GM12878 (cell line): ENCODE data around the gene OTOGL. TPM values are rescaled to one million over a fixed set of nuclear protein-coding genes. Genes with fewer than 3 reads are reported as not detected.

ENCODE experiments used
- ATAC-seq: fragments of 200-7000 bp; cut with Tn5 transposase; 3 replicates; pipeline ENCODE4 v1.9.1; 2020; ENCODE audit warnings: mild to moderate bottlenecking, moderate library complexity
- BruUV-seq: library from RNA; stranded (reverse); fragments of 400-500 nt; replicated peaks from 2 replicates; lab custom pipeline; 2021; lab: Mats Ljungman, UMichigan
- CTCF ChIA-PET: fragments of 300-600 bp; sonication (Branson Sonifier 250); formaldehyde crosslinking; extraction: SDS; loops from one replicate; lab custom pipeline; 2021; ENCODE audit warnings: inconsistent platforms; lab: Yijun Ruan, JAX
- POLR2A ChIA-PET: fragments of 350-600 bp; formaldehyde crosslinking; extraction: SDS; loops from one replicate; lab custom pipeline; 2021; ENCODE audit warnings: inconsistent platforms; lab: Charles Lee
- RAD21 ChIA-PET: fragments of 300-600 bp; sonication (Branson Sonifier 250); formaldehyde crosslinking; loops from one replicate; lab custom pipeline; 2023; ENCODE audit warnings: antibody characterized with exemption; ENCODE audit not compliant: unreplicated experiment; lab: Charles Lee
- SMC1A ChIA-PET: fragments of 300-600 bp; sonication (Branson Sonifier 250); formaldehyde crosslinking; loops from one replicate; lab custom pipeline; 2023; ENCODE audit not compliant: unreplicated experiment, uncharacterized antibody; lab: Charles Lee
- DNase-seq: peaks from one replicate; pipeline ENCODE4 v3.0.0-alpha.2; 2011; ENCODE audit warnings: low read depth, low spot score
- FAIRE-seq: peaks from 3 replicates; lab custom pipeline; 2011; peaks lifted over from hg19 to GRCh38; lab: Jason Lieb, UNC
- H2AFZ ChIP-seq: 2 replicates; pipeline ENCODE4 v1.6.0; 2011; ENCODE audit warnings: low read depth, low read length, control low read depth; ENCODE audit not compliant: control insufficient read depth
- H3K27ac ChIP-seq: 2 replicates; pipeline ENCODE4 v1.5.1; 2011; ENCODE audit warnings: control low read depth; ENCODE audit not compliant: control insufficient read depth, insufficient read depth
- H3K27me3 ChIP-seq, 2 experiments: replicated peaks in 1 of 2; 2 replicates each; pipeline versions ENCODE4 v1.6.0 to v1.6.1; 2011; ENCODE audit warnings: low read length in 1 of 2; ENCODE audit not compliant: control insufficient read depth in 2 of 2, insufficient read depth in 2 of 2
- H3K36me3 ChIP-seq, 2 experiments: 2 replicates each; pipeline ENCODE4 v1.5.1; 2011; ENCODE audit warnings: low read length in 1 of 2; ENCODE audit not compliant: control insufficient read depth in 2 of 2, insufficient read depth in 2 of 2
- H3K4me1 ChIP-seq: 2 replicates; pipeline ENCODE4 v1.6.1; 2011; ENCODE audit warnings: mild to moderate bottlenecking, low read length, moderate library complexity, mixed read lengths; ENCODE audit not compliant: control insufficient read depth, insufficient read depth
- H3K4me2 ChIP-seq: 2 replicates; pipeline ENCODE4 v1.6.0; 2011; ENCODE audit warnings: control low read depth; ENCODE audit not compliant: control insufficient read depth, insufficient read depth
- H3K4me3 ChIP-seq: fragments of 200-600 bp; sonication (generic); 2 replicates; pipeline ENCODE4 v1.5.1; 2016
- H3K79me2 ChIP-seq: 2 replicates; pipeline ENCODE4 v1.6.0; 2011; ENCODE audit warnings: low read length; ENCODE audit not compliant: control insufficient read depth, insufficient read depth
- H3K9ac ChIP-seq: 2 replicates; pipeline ENCODE4 v1.8.0; 2011; ENCODE audit warnings: low read length, control low read depth, mixed read lengths; ENCODE audit not compliant: control insufficient read depth, insufficient read depth
- H3K9me3 ChIP-seq: replicated peaks from 3 replicates; pipeline ENCODE4 v1.5.1; 2011; ENCODE audit warnings: mild to moderate bottlenecking, low read length; ENCODE audit not compliant: control insufficient read depth, insufficient read depth
- H4K20me1 ChIP-seq: 2 replicates; pipeline ENCODE4 v1.6.0; 2011; ENCODE audit not compliant: control insufficient read depth, insufficient read depth
- FOXK2 ChIP-seq: fragments of 450-650 bp; IDR thresholded peaks from 2 replicates; pipeline ENCODE4 v1.6.1; 2017; ENCODE audit warnings: mild to moderate bottlenecking, moderate library complexity
- MTA3 ChIP-seq: IDR thresholded peaks from 2 replicates; pipeline ENCODE4 v1.6.1; 2012; ENCODE audit warnings: low read length, inconsistent platforms, borderline replicate concordance
- NFYB ChIP-seq: IDR thresholded peaks from 2 replicates; pipeline ENCODE4 v1.6.1; 2011; ENCODE audit warnings: low read depth, mild to moderate bottlenecking, low read length, improper control_type of control experiment, moderate library complexity; ENCODE audit not compliant: insufficient read depth
- NR2F1 ChIP-seq: fragments of 450-650 bp; conservative IDR thresholded peaks from 2 replicates; pipeline ENCODE4 v1.6.1; 2017; ENCODE audit warnings: mild to moderate bottlenecking
- SREBF1 ChIP-seq: IDR thresholded peaks from 2 replicates; pipeline ENCODE4 v1.6.1; 2012; ENCODE audit warnings: mild to moderate bottlenecking, low read length
- TARDBP ChIP-seq: IDR thresholded peaks from 2 replicates; pipeline ENCODE4 v1.6.1; 2016; ENCODE audit warnings: borderline replicate concordance
- YBX1 ChIP-seq: fragments of 450-650 bp; IDR thresholded peaks from 2 replicates; pipeline ENCODE4 v1.6.1; 2016; ENCODE audit warnings: antibody characterized with exemption
- WGBS: methylation state at CpG from one replicate; pipeline ENCODE4 v1.1.6; 2016; ENCODE audit warnings: low lambda C conversion rate; ENCODE audit not compliant: insufficient replicate concordance, insufficient coverage; ENCODE audit errors: missing lambda C conversion rate; 5-methylcytosine and 5-hydroxymethylcytosine counted together
- in situ Hi-C: fragments of 300-500 bp; cut with MboI; formaldehyde crosslinking; loops from 9 replicates; pipeline ENCODE4 v1.14.3; 2018; ENCODE audit warnings: mixed read lengths
- intact Hi-C: fragments of 100-400 bp; cut with micrococcal nuclease; formaldehyde crosslinking; loops from one replicate; pipeline ENCODE4 v1.14.2; 2022; ENCODE audit not compliant: unreplicated experiment
- polyA plus RNA-seq, 11 experiments: library from polyadenylated mRNA; depleted of rRNA in 4 of 11; unstranded in 6 of 11; stranded (reverse) in 5 of 11; fragments of >200 nt; fragmentation: Nextera tagmentation in 4 of 11; fragmentation: Illumina TruSeq in 1 of 11; extraction: Ambion mirVana in 4 of 11; extraction: Trizol in 1 of 11; gene quantifications; 1 replicate in 1 of 11; 2 replicates in 10 of 11; pipeline versions ENCODE4 v1.2.1 to v1.2.3, GENCODE V29; 2011 to 2016; ENCODE audit warnings: inconsistent platforms in 2 of 11, missing spikeins in 2 of 11, low read depth in 1 of 11
- total RNA-seq, 4 experiments: library from RNA; depleted of rRNA in 3 of 4; stranded (reverse); fragments of >200 nt in 3 of 4; fragmentation: Illumina TruSeq in 1 of 4; extraction: Trizol in 1 of 4; gene quantifications; 2 replicates each; pipeline versions ENCODE4 v1.2.1 to v1.2.3, GENCODE V29; 2013 to 2021
- TF ChIP-seq, protein P1 (sequence below): fragments of 450-650 bp; conservative IDR thresholded peaks from 2 replicates; pipeline ENCODE4 v1.6.1; 2017; ENCODE audit warnings: mild to moderate bottlenecking, moderate library complexity
- TF ChIP-seq, protein P2 (sequence below): IDR thresholded peaks from 2 replicates; pipeline ENCODE4 v1.6.1; 2011; ENCODE audit warnings: borderline replicate concordance, low read depth, mild to moderate bottlenecking, moderate library complexity, mixed read lengths, low read length; ENCODE audit not compliant: insufficient read depth; ENCODE audit errors: extremely low read length
- TF ChIP-seq, protein P3 (sequence below): IDR thresholded peaks from 2 replicates; pipeline ENCODE4 v1.6.1; 2012; ENCODE audit warnings: low read length, inconsistent platforms

OTOGL gene
- total and polyA plus RNA-seq, 10 of the 15 experiments (the other 5 are each of a cell fraction or from before 2014, with no cell fraction given), result 0.04 to 3.7 (median 0.27) TPM

DNA sequence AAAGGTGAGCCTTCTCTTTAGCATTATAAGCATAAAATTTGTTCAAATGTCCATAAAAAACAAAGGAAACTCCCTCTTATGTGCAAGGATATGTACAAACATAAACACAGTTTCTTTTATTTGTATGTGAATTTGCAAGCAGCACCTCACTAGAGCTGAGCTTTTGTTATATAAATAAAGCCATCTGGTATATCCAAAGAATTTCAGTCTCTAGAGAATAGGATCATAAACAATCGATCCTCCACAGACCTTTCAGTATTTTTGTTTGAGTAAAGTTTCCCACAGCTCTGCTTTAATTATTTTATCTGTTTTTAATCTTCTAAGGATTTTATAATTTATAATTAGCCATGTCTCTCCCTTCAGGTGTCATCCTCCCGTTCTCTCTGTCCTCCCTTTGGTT is 89.2 kb downstream of the OTOGL start:
- ChIA-PET SMC1A (interaction anchor here (1.3 to 3.1 kb wide), 6 partner anchors 10 to 301 kb away, joined by 3 to 16 read pairs (median 6); no protein-coding TSS in a partner anchor), RAD21 (interaction anchor here (1.2 kb wide), 1 partner anchor 89 kb away, joined by 3 read pairs; the partner anchor contains the start of gene OTOGL)
- no peak for ATAC-seq
- no peaks in the 10 kb centered on the region for H4K20me1 ChIP-seq
- no peak overlapping the region for H2AFZ ChIP-seq
- WGBS, result 50% methylated on average over 2 of the region's 2 CpGs
- H3K4me3 ChIP-seq, result no peak overlapping the region
- H3K9ac ChIP-seq, result no peak overlapping the region
- H3K36me3 ChIP-seq, result no peaks in the 10 kb centered on the region
- no peaks in the 10 kb centered on the region for H3K79me2 ChIP-seq
- H3K9me3 ChIP-seq, result no peaks in the 10 kb centered on the region
- DNase-seq, result no peak
- H3K27me3 ChIP-seq, result no peaks in the 10 kb centered on the region; a peak in 1 of 4 replicates
- TF ChIP-seq SREBF1 (no peak), NFYB (no peak), TARDBP (no peak), YBX1 (no peak), FOXK2 (no peak), NR2F1 (no peak), MTA3 (no peak)
- TF ChIP-seq, protein P1, sequence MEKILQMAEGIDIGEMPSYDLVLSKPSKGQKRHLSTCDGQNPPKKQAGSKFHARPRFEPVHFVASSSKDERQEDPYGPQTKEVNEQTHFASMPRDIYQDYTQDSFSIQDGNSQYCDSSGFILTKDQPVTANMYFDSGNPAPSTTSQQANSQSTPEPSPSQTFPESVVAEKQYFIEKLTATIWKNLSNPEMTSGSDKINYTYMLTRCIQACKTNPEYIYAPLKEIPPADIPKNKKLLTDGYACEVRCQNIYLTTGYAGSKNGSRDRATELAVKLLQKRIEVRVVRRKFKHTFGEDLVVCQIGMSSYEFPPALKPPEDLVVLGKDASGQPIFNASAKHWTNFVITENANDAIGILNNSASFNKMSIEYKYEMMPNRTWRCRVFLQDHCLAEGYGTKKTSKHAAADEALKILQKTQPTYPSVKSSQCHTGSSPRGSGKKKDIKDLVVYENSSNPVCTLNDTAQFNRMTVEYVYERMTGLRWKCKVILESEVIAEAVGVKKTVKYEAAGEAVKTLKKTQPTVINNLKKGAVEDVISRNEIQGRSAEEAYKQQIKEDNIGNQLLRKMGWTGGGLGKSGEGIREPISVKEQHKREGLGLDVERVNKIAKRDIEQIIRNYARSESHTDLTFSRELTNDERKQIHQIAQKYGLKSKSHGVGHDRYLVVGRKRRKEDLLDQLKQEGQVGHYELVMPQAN, result no peak
- TF ChIP-seq, protein P2, sequence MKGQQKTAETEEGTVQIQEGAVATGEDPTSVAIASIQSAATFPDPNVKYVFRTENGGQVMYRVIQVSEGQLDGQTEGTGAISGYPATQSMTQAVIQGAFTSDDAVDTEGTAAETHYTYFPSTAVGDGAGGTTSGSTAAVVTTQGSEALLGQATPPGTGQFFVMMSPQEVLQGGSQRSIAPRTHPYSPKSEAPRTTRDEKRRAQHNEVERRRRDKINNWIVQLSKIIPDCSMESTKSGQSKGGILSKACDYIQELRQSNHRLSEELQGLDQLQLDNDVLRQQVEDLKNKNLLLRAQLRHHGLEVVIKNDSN, result no peak
- TF ChIP-seq, protein P3, sequence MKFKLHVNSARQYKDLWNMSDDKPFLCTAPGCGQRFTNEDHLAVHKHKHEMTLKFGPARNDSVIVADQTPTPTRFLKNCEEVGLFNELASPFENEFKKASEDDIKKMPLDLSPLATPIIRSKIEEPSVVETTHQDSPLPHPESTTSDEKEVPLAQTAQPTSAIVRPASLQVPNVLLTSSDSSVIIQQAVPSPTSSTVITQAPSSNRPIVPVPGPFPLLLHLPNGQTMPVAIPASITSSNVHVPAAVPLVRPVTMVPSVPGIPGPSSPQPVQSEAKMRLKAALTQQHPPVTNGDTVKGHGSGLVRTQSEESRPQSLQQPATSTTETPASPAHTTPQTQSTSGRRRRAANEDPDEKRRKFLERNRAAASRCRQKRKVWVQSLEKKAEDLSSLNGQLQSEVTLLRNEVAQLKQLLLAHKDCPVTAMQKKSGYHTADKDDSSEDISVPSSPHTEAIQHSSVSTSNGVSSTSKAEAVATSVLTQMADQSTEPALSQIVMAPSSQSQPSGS, result no peak
- TF ChIP-seq, all 136 proteins: peak for 0
- ChIA-PET POLR2A (interaction anchor here (0.6 kb wide), 1 partner anchor 240 kb away, joined by 4 read pairs; no protein-coding TSS in a partner anchor), CTCF (interaction anchor here (0.9 to 2.5 kb wide), 4 partner anchors 83 to 371 kb away, joined by 3 to 23 read pairs (median 3); no protein-coding TSS in a partner anchor)
- H3K4me1 ChIP-seq, result peaks cover 13% of the 10 kb centered on the region
- no peak for FAIRE-seq
- intact Hi-C loops (loop anchor here (5.0 kb wide), 3 partner anchors 251 to 631 kb away; partner anchors contain the start of gene PPP1R12A), in situ Hi-C loops (loop anchor here (5.0 kb wide), 1 partner anchor 636 kb away; no protein-coding TSS in a partner anchor)
- BruUV-seq, result no TSS peak
- H3K27ac ChIP-seq, result no peak overlapping the region
- no peak overlapping the region for H3K4me2 ChIP-seq
